WTC11 (cell line): ENCODE data around the gene C4orf50.

Experiments
- ATF3 ChIP-seq: sonication (generic); formaldehyde crosslinking; conservative IDR thresholded peaks from 2 replicates; pipeline ENCODE4 v1.8.1; 2022; ENCODE audit warnings: mild to moderate bottlenecking, missing genetic modification reagents
- CBFB ChIP-seq: sonication (generic); formaldehyde crosslinking; IDR thresholded peaks from 2 replicates; pipeline ENCODE4 v1.8.1; 2022; ENCODE audit warnings: mild to moderate bottlenecking, low read depth, missing genetic modification reagents
- ZNF423 ChIP-seq: fragments of 250-450 bp; sonication (Bioruptor Pico); IDR thresholded peaks from 2 replicates; pipeline ENCODE4 v2.1.2; 2022; ENCODE audit warnings: mild to moderate bottlenecking, moderate library complexity
- TF ChIP-seq, protein P1 (sequence below): fragments of 200-600 bp; IDR thresholded peaks from 2 replicates; pipeline ENCODE4 v1.8.0; 2022; ENCODE audit warnings: antibody characterized with exemption
- TF ChIP-seq, protein P2 (sequence below): sonication (generic); formaldehyde crosslinking; IDR thresholded peaks from 2 replicates; pipeline ENCODE4 v1.8.1; 2022; ENCODE audit warnings: mild to moderate bottlenecking, missing genetic modification reagents, moderate library complexity, borderline replicate concordance
- TF ChIP-seq, protein P3 (sequence below): sonication (generic); formaldehyde crosslinking; IDR thresholded peaks from 2 replicates; pipeline ENCODE4 v1.8.1; 2022; ENCODE audit warnings: missing genetic modification reagents, borderline replicate concordance

DNA sequence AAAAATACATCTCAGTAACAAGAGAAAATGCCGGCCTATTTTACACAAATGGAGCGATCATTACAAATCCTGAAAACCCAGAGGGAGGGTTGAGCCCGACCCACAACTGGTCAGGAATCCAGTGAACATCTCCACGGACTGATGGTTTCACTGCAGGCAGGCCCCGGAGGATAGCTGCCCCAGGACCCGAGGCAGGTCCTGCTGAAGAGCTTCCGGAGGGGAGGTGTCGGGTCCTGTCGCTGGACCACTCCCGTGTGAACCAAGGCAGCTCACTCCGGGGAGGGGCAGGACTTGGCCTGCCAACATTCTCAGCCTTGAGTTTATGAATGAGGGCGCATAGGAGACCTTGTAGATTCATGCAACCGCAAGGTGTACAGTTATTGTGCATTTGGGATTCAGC lies 120.6 kb downstream of the C4orf50 start:
- TF ChIP-seq, protein P1, sequence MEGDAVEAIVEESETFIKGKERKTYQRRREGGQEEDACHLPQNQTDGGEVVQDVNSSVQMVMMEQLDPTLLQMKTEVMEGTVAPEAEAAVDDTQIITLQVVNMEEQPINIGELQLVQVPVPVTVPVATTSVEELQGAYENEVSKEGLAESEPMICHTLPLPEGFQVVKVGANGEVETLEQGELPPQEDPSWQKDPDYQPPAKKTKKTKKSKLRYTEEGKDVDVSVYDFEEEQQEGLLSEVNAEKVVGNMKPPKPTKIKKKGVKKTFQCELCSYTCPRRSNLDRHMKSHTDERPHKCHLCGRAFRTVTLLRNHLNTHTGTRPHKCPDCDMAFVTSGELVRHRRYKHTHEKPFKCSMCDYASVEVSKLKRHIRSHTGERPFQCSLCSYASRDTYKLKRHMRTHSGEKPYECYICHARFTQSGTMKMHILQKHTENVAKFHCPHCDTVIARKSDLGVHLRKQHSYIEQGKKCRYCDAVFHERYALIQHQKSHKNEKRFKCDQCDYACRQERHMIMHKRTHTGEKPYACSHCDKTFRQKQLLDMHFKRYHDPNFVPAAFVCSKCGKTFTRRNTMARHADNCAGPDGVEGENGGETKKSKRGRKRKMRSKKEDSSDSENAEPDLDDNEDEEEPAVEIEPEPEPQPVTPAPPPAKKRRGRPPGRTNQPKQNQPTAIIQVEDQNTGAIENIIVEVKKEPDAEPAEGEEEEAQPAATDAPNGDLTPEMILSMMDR = no peak
- TF ChIP-seq, protein P2, sequence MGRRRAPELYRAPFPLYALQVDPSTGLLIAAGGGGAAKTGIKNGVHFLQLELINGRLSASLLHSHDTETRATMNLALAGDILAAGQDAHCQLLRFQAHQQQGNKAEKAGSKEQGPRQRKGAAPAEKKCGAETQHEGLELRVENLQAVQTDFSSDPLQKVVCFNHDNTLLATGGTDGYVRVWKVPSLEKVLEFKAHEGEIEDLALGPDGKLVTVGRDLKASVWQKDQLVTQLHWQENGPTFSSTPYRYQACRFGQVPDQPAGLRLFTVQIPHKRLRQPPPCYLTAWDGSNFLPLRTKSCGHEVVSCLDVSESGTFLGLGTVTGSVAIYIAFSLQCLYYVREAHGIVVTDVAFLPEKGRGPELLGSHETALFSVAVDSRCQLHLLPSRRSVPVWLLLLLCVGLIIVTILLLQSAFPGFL = no peak
- TF ChIP-seq ZNF423 (CRISPR knock-in tag) (no peak), CBFB (CRISPR knock-in tag) (no peak), ATF3 (CRISPR knock-in tag) (no peak)
- TF ChIP-seq, protein P3, sequence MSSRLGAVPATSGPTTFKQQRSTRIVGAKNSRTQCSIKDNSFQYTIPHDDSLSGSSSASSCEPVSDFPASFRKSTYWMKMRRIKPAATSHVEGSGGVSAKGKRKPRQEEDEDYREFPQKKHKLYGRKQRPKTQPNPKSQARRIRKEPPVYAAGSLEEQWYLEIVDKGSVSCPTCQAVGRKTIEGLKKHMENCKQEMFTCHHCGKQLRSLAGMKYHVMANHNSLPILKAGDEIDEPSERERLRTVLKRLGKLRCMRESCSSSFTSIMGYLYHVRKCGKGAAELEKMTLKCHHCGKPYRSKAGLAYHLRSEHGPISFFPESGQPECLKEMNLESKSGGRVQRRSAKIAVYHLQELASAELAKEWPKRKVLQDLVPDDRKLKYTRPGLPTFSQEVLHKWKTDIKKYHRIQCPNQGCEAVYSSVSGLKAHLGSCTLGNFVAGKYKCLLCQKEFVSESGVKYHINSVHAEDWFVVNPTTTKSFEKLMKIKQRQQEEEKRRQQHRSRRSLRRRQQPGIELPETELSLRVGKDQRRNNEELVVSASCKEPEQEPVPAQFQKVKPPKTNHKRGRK (CRISPR knock-in tag) = no peak
